Liver (tissue), 2 donors: Measurements from ENCODE around the gene PRKCH.

Experiments
- FOXA1 ChIP-seq: IDR thresholded peaks from 2 replicates; pipeline ENCODE4 v1.6.1; 2016; ENCODE audit warnings: antibody characterized with exemption
- TF ChIP-seq, protein P1 (sequence below): fragments of 150-350 bp; IDR thresholded peaks from 2 replicates; pipeline ENCODE4 v1.5.1; 2017; ENCODE audit warnings: improper control_type of control experiment, low read depth, low read length; ENCODE audit not compliant: missing input control
- TF ChIP-seq, protein P2 (sequence below): IDR thresholded peaks from 2 replicates; pipeline ENCODE4 v1.6.1; 2016; ENCODE audit warnings: antibody characterized with exemption
- donor health status: healthy.

DNA sequence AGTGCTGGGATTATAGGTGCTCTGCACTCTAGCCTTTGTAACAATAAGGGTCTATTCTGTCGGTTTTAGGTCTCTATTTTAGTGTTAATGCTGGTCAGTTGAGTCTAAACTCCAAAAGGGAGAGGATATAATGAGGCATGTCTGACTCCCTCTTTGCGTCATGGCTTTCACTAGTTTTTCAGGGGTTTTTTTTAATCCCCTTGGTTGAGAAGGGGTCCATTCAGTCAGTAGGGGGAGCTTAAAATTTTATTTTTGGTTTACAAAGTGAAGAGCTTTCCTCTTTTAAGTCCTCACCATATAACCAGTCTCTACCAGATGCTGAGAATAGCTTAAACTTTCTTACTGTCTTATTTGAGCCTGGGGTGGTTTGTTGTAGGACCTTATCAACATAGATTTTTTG, 106.9 kb downstream of the PRKCH start:
- TF ChIP-seq, protein P1, sequence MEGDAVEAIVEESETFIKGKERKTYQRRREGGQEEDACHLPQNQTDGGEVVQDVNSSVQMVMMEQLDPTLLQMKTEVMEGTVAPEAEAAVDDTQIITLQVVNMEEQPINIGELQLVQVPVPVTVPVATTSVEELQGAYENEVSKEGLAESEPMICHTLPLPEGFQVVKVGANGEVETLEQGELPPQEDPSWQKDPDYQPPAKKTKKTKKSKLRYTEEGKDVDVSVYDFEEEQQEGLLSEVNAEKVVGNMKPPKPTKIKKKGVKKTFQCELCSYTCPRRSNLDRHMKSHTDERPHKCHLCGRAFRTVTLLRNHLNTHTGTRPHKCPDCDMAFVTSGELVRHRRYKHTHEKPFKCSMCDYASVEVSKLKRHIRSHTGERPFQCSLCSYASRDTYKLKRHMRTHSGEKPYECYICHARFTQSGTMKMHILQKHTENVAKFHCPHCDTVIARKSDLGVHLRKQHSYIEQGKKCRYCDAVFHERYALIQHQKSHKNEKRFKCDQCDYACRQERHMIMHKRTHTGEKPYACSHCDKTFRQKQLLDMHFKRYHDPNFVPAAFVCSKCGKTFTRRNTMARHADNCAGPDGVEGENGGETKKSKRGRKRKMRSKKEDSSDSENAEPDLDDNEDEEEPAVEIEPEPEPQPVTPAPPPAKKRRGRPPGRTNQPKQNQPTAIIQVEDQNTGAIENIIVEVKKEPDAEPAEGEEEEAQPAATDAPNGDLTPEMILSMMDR = no peak
- TF ChIP-seq, protein P2, sequence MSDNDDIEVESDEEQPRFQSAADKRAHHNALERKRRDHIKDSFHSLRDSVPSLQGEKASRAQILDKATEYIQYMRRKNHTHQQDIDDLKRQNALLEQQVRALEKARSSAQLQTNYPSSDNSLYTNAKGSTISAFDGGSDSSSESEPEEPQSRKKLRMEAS = no peak
- no peak for TF ChIP-seq FOXA1
